GM10266 (cell line): ENCODE results near the gene WEE2.

Experiments used
- DNase-seq: peaks from one replicate; pipeline ENCODE4 v3.0.0; 2012; ENCODE audit errors: extremely low spot score
- TF ChIP-seq, protein P1 (sequence below): IDR thresholded peaks from 2 replicates; pipeline ENCODE4 v1.5.1; 2012; ENCODE audit warnings: mild to moderate bottlenecking, low read depth; ENCODE audit not compliant: control insufficient read depth, insufficient read depth; ENCODE audit errors: missing control alignments

Gene WEE2

DNA sequence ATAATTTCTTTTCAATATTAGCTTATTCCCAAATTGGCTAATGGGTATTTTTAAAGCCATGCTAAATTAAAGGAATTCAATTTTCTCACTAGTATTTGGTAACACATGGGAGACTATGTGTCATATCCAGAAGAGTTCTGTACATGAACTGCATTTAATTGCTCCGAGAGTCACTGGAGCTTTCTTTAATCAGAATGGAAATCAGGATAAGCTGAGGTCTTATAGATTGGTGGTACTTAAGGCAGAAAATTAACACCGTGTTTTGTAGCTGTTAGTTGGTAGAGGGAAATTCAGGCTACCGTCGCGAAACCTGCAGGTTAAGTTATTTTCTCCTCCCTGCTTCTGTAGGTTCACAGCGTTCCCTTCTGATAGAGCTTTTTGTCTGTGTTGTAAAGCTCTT, at the start of gene WEE2:
Gene WEE2 (plus strand): TSS at position 3 of the 400 bp plus-strand sequence. CDS start 406 bp downstream, outside the sequence.
- DNase-seq, result no peak
- TF ChIP-seq, protein P1, sequence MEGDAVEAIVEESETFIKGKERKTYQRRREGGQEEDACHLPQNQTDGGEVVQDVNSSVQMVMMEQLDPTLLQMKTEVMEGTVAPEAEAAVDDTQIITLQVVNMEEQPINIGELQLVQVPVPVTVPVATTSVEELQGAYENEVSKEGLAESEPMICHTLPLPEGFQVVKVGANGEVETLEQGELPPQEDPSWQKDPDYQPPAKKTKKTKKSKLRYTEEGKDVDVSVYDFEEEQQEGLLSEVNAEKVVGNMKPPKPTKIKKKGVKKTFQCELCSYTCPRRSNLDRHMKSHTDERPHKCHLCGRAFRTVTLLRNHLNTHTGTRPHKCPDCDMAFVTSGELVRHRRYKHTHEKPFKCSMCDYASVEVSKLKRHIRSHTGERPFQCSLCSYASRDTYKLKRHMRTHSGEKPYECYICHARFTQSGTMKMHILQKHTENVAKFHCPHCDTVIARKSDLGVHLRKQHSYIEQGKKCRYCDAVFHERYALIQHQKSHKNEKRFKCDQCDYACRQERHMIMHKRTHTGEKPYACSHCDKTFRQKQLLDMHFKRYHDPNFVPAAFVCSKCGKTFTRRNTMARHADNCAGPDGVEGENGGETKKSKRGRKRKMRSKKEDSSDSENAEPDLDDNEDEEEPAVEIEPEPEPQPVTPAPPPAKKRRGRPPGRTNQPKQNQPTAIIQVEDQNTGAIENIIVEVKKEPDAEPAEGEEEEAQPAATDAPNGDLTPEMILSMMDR, result no peak

DNA sequence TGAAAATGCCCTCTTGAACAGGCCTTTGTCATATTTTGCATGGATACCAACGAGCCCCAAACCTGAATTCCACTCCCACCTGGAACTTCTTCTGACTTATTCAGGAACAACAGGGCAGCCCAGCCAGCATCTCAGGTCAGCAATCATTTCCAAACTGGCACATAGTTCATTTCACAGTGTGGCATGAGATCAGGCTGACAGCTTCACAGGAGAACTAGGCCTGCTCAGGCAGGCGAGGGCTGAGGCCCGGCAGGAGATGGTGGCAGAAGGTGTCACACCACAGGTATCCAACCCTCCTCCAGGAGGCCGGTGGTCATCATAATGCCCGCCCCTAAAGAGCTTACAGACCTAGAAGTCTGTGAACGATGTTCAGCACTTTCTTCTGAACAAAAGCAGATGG, 48.7 kb upstream of the WEE2 start:
- TF ChIP-seq, protein P1, result no peak

GRCh38 chr7:141660259-141660658, 47.9 kb upstream of the WEE2 start:
- no peak for DNase-seq
- TF ChIP-seq, protein P1, result no peak

More for the DNA sequence above, 48.7 kb upstream of the WEE2 start:
- no peak for DNase-seq

- DNase-seq, result no peak
Measured at GRCh38 chr7:141663081-141663849, 44.9 kb upstream of the WEE2 start.

GRCh38 chr7:141664450-141664849, 43.7 kb upstream of the WEE2 start:
- TF ChIP-seq, protein P1, result no peak
- DNase-seq, result no peak

More at GRCh38 chr7:141663081-141663849, 44.9 kb upstream of the WEE2 start:
- TF ChIP-seq, protein P1, result no peak

- TF ChIP-seq, protein P1, result no peak
- no peak for DNase-seq
Measured at GRCh38 chr7:141665208-141666035, 42.7 kb upstream of the WEE2 start.
